ENCODE data around the gene ADD3. TPM values are rescaled to one million over a fixed set of nuclear protein-coding genes. Genes with fewer than 3 reads are reported as not detected.

ADD3 gene
- total and polyA plus RNA-seq, 2 of the 13 experiments (the other 11 are each of a cell fraction or from before 2014, with no cell fraction given), result 44.7 to 57.5 TPM

DNA sequence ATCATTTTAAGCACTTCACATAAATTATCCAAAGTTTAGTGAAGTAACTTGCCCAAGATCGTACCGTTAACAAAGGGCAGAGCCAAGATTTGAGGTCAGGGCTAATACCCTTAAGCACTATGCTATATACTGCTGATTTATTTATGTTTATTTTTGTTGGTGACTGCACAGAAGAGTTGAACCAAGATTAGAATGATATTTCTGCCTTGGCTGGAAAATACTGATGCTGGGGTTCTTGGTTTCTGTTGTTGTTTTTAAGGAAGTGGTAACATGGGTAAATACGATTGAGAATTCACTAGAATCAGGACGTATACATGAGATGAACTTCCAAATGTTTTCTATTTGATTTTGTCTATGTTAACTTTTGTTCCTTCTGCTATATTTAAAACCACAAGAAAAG lies 9.3 kb downstream of the ADD3 start:
- no peaks in the 10 kb centered on the region for H3K27me3 ChIP-seq (ENCODE audit: control insufficient read depth in 1 of 2, insufficient read depth in 2 of 2, low read length in 2 of 2)
- DNase-seq (ENCODE audit: low spot score) (no peak), ATAC-seq (no peak), FAIRE-seq (no peak)
- H3K4me3 ChIP-seq (replicated peaks in 1 of 3; ENCODE audit: insufficient read depth in 1 of 3, low read depth in 2 of 3, low read length in 3 of 3), result no peak overlapping the region
- no peak overlapping the region for H2AFZ ChIP-seq (ENCODE audit: low read length)
- intact Hi-C loops (cut with micrococcal nuclease; ENCODE audit: unreplicated experiment) (no loop called here), in situ Hi-C loops (cut with HindIII; ENCODE audit: extremely low pct_ligation_motif_present, low pct_unique_long_range_greater_than_20kb) (loop anchor here (25.0 kb wide), 1 partner anchor 130 kb away; no protein-coding TSS in a partner anchor)
- 97% methylated on average over 4 of the region's 4 CpGs for WGBS (ENCODE audit: low lambda C conversion rate)
- H3K4me1 ChIP-seq (ENCODE audit: insufficient read depth, low read length), result peaks cover 23% of the 10 kb centered on the region
- TF ChIP-seq NONO (IDR thresholded peaks at IDR 0.05) (no peak), NONO (CRISPR knock-in tag; conservative IDR thresholded peaks at IDR 0.05) (no peak), KDM1A (CRISPR knock-in tag; IDR thresholded peaks at IDR 0.05) (no peak), YEATS2 (CRISPR knock-in tag; IDR thresholded peaks at IDR 0.05; ENCODE audit: borderline replicate concordance) (no peak), SMAD1 (CRISPR knock-in tag; IDR thresholded peaks at IDR 0.05; ENCODE audit: borderline replicate concordance, low read depth) (no peak), MAZ (IDR thresholded peaks at IDR 0.05; ENCODE audit: borderline replicate concordance, low read depth, low read length) (no peak), MAZ (CRISPR knock-in tag; IDR thresholded peaks at IDR 0.05; ENCODE audit: low read depth) (no peak), AGO1 (IDR thresholded peaks at IDR 0.05; ENCODE audit: low read depth, low read length, poor library complexity, severe bottlenecking) (no peak), ZFAT (CRISPR knock-in tag; conservative IDR thresholded peaks at IDR 0.05) (no peak), ZNF30 (CRISPR knock-in tag; IDR thresholded peaks at IDR 0.05) (no peak), SOX5 (CRISPR knock-in tag; IDR thresholded peaks at IDR 0.05; ENCODE audit: borderline replicate concordance) (no peak)
- TF ChIP-seq, protein P1, sequence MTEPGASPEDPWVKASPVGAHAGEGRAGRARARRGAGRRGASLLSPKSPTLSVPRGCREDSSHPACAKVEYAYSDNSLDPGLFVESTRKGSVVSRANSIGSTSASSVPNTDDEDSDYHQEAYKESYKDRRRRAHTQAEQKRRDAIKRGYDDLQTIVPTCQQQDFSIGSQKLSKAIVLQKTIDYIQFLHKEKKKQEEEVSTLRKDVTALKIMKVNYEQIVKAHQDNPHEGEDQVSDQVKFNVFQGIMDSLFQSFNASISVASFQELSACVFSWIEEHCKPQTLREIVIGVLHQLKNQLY (CRISPR knock-in tag; IDR thresholded peaks at IDR 0.05), result no peak
- POLR2A ChIA-PET, result no interaction called here
- H3K27ac ChIP-seq (ENCODE audit: extremely low read length, insufficient read depth, low read length), result no peak overlapping the region
- peaks cover 74% of the 10 kb centered on the region for H3K79me2 ChIP-seq (ENCODE audit: insufficient read depth, low read length)
- H3K9me3 ChIP-seq (ENCODE audit: low read length), result no peaks in the 10 kb centered on the region
- no peaks in the 10 kb centered on the region; a peak in 1 of 5 replicates for H3K36me3 ChIP-seq (replicated peaks in 1 of 2; ENCODE audit: control insufficient read depth in 1 of 2, insufficient read depth in 2 of 2, low read length in 2 of 2)
- peaks cover 5% of the 10 kb centered on the region; the same call in 1 of the 2 replicates for H4K20me1 ChIP-seq (ENCODE audit: insufficient read depth, low read length)
- H3K9ac ChIP-seq (ENCODE audit: insufficient read depth, low read depth, low read length), result no peak overlapping the region
- CTCF ChIA-PET (ENCODE audit: low intra/inter-chr PET ratio, low total read pairs), result interaction anchor here (1.4 to 2.6 kb wide), 2 partner anchors 60 to 133 kb away, joined by 5 to 15 read pairs; no protein-coding TSS in a partner anchor
- no TSS peak for BruUV-seq (replicated peaks)
- no peak overlapping the region for H3K4me2 ChIP-seq (ENCODE audit: low read depth, low read length)

Data from HepG2 (cell line).